ENCODE measurements around the gene PPP1R37. TPM values are rescaled to one million over a fixed set of nuclear protein-coding genes. Genes with fewer than 3 reads are reported as not detected.
A peak's percentile ranks its signal among the peaks of the same experiment; 100 is the strongest.

PPP1R37 gene
- total RNA-seq, 1 experiment from 2014 or later = 26.5 TPM

DNA sequence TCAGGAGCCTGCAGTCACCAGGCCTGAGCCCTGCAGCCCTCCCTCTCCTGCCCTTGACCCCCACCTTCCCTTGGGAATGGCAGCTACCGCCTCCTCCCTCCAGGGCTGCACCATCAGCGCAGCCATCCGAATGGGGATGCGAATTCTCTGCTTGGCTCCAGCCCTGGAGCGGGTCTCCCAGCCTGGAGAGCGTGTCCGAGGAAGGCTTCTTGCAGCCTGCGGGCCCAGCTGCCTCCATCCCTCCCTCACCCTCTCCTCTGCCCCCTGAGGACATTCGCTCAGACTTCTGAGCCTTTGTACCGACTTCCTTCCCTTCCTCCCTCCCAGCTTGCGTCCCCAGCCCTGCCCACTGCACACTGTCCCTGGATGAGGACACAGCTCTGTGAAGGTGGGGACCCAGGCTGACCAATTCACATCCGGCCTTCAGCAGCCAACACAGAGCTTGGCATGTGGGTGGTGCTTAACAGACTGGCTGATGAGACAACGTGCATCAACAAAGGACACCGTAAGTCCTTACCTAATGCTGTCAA lies 73.8 kb downstream of the PPP1R37 start:
- DNase-seq (ENCODE audit: low read depth) = no peak

DNA sequence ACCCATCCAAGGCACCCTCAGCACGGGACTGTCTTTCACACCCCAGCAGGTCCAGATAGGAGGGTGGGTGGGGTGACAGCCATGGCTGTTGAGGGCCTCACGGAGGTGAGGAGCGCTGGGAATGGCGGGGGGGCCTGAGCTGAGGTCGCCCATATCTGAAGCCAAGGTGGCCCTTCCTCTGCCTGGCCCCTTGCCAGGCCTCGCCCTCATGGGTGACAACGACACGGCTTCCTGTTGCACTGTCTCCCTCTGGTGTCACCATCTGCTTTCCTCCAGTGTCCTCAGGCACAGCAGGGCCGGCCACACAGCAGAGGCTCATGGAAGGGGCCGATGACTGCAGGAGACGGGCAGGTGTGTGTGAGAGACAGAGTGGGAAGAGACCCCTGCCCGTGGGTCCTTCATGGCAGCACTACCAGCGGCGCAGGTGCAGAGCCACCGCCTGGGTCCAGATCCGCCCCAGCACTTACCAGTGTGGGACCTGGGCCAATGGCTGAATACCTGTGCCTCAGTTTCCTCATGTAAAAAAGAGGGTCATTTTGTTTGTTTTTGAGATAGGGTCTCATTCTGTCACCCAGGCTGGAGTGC lies 75.9 kb downstream of the PPP1R37 start:
- DNase-seq (ENCODE audit: low read depth) = no peak

DNA sequence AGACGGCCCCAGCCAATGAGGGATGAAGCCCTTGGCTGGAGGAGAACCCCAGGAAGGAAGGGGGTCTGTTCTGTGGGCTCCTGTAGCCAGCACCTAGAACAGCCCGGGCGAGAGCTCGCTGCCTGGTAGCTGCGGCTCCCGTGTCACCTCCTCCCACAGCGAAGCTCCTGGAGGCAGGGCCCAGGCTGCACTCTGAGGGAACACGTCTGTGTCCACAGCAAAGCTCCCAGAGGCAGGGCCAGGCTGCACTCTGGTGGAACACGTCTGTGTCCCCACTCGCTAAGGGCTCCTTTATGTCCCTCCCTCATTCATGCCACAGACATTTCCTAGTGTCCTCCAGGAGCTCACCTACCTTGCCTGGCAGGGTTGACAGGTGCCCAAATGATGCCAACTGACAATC lies 76.6 kb downstream of the PPP1R37 start:
- DNase-seq (ENCODE audit: low read depth) = no peak

DNA sequence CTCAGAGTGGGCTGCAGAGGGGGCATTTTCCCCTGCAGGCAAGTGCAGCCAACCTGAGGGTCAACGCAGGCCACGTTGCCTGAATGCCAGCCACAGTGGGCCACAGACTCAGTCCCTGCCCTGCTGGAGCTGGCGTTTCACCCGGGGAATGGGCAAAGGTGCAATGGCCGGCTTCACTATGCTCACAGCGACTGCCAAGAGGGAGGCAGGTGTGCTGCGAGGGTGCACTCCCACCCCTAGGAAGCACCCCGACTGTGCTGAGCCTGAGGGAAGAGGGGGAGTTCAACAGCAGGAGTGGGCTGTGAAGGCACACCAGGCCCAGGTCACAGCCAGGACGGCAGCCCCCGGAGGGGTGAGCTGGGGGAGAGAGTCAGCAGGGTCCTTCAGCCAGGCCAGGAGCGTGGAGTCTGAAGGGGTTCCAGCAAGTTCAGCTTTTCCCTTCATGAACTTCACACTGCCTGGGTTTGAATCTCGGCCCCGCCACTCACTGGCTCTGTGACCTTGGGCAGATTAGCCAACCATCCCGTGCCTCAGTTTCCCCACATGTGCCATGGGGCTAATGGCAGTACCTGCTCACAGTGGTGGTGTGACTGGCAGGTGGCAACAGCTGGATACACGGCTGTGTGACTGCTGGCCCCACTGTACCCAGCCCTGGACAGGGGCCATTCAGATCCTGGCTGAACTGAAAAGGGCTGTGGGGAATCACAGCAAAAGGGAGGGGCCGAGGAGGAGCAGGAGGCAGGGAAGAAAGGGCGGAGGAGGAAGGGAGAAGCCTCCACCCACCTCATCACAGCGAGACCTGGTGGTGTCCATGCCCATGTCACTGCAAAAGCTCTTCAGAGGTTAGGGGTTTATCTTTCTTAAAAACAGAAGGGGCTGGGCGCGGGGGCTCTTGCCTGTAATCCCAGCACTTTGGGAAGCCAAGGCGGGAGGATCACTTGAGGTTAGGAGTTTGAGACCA lies 77.4 kb downstream of the PPP1R37 start:
- DNase-seq (ENCODE audit: low read depth) = no peak

GRCh38 chr19:45171211-45171623 lies 78.2 kb downstream of the PPP1R37 start:
- DNase-seq (ENCODE audit: low read depth) = no peak

DNA sequence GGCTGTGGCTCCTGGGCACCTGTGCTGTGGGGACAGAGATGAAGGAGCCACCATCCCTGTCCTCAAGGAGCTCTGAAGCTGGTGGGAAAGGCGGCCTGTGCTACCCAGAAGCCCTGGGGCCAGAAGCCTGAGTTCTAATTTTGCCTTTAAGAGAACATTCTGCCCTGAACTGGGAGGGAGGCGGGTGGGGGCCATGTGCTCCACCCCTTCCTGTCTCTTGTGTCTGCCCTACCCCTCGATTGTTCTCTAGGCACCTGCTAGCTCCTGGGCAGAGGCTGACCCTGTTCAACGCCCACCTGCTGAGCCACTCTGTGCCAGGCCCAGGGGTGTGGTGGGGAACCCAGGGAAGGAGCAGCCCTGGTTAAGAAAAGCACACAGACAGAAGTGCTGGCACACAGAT lies 79.2 kb downstream of the PPP1R37 start:
- no peak for DNase-seq (ENCODE audit: low read depth)

DNA sequence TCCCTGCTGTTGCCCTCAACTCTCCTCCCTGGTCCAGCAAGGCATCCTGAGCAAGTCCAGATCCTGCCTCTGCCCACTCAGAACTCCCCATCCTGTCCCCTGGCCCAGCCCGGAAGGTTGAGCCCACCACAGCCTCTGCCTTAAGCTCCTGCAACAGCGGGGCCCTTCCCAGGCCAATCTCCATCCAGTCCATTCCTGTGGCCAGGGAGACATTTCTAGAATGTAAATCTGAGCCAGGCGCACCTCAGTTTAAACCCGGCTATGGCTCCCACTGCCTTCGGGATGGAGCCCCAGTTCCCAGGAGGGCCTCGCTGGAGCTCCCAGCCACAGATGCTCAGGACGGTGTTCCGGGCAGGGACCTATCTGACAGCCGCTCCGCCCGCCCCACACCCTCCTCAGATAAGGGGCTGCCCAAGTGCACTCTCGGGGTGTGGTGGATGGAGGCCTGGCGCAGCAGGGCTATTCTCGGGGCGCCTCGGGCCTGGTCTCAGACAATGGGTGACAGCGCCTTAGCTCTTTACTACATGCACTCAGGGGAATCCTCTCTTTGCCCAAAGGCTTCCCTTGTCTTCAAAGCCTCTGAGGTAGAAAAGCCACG lies 79.7 kb downstream of the PPP1R37 start:
- DNase-seq (ENCODE audit: low read depth) = no peak

DNA sequence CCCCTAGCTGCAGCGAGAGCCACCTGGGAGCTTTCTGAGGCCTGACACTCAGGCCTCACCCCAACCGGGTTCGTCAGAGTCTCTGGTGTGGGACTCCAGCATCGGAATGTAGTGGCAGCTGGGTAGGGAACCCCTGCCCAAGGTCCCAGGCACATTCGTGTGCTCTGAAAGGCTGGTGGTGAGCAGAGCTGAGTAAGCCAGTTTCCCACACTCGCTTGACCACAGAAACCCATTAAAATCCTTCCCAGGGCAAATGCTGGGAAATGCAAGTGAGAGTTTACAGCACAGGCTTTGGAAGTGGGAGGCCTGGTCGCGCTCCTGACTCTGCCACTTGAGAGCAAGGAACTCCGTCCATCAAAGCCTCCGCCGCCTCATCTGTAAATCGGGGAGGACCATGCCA lies 80.8 kb downstream of the PPP1R37 start:
- DNase-seq (ENCODE audit: low read depth) = peak; percentile 90

DNA sequence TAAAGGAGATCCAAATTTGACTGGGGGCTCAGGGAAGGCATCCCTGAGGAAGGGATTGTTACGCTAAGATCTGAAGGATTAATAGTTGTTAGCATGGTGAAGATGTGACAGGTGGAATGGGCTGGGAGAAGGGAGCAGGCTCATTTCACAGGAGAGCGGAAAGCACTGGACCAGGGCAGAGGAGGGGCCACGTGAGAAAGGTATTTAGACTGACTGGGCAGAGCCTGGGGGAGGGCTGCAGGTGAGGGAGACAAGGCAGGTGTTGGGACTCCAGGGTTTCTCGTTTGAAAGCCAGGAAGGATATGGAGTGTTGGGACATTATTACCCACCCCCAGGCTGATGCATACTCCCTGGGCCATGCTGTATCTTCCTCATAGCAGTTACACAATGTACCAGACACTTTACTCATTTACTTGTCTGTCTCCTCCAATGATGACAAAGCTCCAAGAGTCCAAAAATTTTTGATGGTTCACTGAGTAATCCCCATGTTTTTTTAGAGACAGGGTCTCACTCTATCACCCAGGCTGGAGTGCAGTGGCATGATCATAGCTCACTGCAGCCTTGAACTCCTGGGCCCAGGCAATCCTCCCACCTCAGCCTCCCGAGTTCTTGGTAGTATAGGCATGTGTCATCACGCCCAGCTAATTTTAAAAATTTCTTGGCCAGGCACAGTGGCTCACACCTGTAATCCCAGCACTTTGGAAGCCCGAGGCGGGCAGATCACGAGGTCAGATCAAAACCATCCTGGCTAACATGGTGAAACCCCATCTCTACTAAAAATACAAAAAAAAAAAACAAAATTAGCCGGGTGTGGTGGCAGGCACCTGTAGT lies 82.8 kb downstream of the PPP1R37 start:
- no peak for DNase-seq (ENCODE audit: low read depth)

GRCh38 chr19:45177817-45178261 lies 84.9 kb downstream of the PPP1R37 start, which contains the start of gene TRAPPC6A:
TSS of gene TRAPPC6A (minus strand) at chr19:45178237. CDS start at chr19:45178218, 19 bp downstream.
- no peak for DNase-seq (ENCODE audit: low read depth)

DNA sequence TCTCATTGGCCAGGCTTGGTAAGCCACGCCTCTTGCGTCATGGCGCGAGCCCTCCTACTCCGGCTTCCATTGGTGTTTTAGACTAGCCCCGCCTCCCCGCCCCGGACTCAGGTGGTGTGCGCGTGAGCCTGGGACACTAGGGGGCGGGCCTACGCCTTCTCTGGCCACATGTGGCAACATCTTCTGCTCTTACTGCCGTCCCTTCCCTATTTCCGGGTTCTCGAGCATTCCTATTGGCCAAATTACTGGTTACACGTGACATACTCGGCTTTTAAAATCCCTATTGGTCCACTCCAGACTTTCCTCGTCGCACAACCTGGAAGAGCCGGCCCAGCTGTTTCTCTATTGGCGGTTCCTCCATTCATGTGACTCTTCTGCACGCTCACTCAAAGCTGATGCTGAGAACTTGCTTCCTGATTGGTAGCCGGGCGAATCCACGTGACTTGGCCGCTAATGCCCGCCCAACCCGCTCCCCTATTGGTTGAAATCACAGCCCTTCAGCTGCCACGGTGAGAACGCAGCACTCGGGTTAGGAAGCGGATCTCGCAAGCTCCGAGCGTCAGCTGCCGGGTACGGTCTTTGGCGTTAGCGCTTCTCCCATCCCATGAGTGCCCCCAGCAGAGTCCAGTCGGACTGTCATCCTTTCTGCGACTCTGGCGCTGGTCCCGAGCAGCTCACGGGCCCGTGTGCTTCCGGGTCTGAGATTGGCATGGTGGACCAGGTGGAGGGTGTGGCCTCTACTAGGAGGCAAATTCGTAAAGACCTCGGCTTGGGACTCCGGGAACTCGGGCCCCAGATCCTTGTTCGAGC lies 85.5 kb downstream of the PPP1R37 start, which contains the start of gene BLOC1S3:
Gene BLOC1S3 (plus strand): TSS at position 523 of the 810 bp plus-strand sequence. CDS start 513 bp downstream, outside the sequence.
- DNase-seq (ENCODE audit: low read depth) = peak; percentile 100

- no peak for DNase-seq (ENCODE audit: low read depth)
These were observed 86.3 kb downstream of the PPP1R37 start for GRCh38 chr19:45179072-45179891.

GRCh38 chr19:45179892-45180370 lies 87.0 kb downstream of the PPP1R37 start:
- DNase-seq (ENCODE audit: low read depth) = no peak

- DNase-seq (ENCODE audit: low read depth) = no peak
These were observed 88.0 kb downstream of the PPP1R37 start for GRCh38 chr19:45180936-45181335.

DNA sequence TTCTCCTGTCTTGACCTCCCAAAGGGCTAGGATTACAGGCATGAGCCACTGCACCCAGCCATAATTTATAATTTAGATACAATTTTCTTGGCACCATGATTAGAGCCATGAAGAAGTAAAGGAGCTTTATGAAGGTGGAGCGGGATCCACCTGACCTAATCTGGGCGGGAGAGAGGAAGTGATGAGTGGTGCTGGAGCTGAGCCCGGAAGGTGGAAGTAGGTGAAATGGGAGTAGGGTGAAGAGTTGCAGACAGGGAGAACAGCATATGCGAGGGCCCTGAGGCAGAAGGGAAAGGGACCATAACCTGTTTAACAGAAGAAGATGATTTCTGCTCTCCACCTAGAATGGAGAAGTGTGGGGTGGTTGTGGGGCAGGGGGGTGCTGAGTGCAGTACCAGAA lies 89.8 kb downstream of the PPP1R37 start:
- no peak for DNase-seq (ENCODE audit: low read depth)

GRCh38 chr19:45184115-45184514 lies 91.1 kb downstream of the PPP1R37 start:
- DNase-seq (ENCODE audit: low read depth) = no peak

DNA sequence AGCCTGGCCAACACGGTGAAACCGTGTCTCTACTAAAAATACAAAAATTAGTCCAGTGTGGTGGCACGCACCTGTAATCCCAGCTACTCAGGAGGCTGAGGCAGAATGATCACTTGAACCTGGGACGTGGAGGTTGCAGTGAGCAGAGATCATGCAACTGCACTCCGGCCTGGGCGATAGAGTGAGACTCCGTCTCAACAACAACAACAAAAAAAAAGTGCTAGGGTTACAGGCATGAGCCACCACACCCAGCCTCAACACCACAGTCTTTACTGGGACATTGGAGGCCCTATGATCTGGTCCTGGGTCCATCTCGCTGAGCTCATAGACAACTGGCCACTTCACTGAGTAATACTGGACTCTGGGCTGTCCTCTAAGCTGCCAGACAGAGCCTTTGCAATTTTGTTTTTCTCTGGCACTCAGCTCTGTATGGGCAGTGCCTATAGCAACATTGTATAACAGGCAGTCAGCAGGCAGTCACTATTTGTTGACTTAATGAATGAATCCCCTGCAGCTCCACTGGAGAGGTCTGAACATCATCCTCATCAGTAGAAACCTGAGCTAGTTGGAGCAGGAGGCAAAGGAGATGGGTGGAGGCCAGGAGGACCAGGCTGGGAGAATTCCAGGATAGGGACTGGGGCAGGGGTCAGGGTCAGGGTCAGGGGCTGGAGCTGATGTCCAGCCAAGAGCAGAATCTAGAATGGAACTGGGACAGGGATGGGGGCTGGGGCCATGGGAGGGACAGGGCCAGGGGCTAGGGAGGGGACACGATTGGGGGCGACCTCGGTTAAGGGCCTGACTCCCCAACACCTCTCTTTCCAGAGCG lies 93.7 kb downstream of the PPP1R37 start:
- peak; percentile 49 for DNase-seq (ENCODE audit: low read depth)

Data from HT1080 (cell line).